ENCODE measurements around the gene OR1F1. TPM values are rescaled to one million over a fixed set of nuclear protein-coding genes. Genes with fewer than 3 reads are reported as not detected.
A peak's percentile ranks its signal among the peaks of the same experiment; 100 is the strongest.

Gene OR1F1
- total RNA-seq, 1 experiment from 2014 or later = not detected

DNA sequence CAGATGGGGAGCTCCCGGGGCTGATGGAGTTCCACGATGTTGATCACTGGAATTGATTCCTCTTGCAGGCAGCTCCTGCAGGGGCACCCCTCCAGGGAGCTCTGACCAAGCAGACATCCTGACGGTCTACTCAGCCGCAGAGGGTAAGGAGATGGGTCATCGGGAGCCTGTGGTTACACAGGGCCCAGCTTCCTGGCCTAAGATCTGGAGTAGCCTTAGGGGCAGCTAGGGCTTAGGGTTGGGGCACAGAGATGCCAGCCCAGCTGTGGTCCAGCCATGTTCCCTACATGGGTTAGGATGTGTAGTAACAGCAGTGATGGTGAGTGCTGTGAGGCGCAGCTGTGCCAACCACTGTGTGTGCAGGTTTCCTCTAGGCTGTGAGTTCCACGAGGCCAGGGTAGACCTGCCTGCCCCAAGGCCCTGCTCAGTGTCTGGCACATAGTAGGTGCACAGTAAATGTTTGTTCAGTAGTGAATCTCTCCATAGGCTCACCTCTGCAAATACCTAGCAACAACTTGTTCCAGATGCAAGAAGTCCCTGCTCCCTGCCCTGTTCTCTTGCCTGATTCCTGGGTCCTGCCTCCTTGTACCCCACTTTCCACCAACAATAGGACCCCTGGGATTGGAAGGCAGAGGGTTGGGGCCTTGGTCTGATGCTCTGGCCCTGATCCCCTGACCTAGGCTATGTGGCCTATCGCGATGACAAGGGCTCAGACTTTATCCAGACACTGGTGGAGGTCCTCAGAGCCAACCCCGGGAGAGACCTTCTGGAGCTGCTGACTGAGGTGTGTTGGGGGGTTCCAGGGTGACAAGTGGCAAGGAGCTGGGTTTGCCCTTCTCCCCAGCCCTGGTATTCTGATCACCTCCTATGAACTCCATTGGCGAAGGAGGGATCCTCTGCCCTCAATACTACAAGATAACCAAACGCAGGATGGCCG is 39.5 kb upstream of the OR1F1 start:
- Mint-ChIP-seq H3K9me3 (peaks cover 3 to 8% of the 10 kb centered on the region in 2 experiments; a peak in 2 of 5 replicates), H3K27ac (no peak overlapping the region; a peak in 1 of 7 replicates), H3K4me1 (peaks cover 7 to 12% of the 10 kb centered on the region in 2 experiments), H3K36me3 (ENCODE audit: insufficient read depth in 1 of 3, low read depth in 3 of 3) (no peaks in the 10 kb centered on the region), H3K4me3 (peak overlapping the region; percentile 85 to 90), H3K27me3 (ENCODE audit: low read depth) (peaks cover 39% of the 10 kb centered on the region)
- TF ChIP-seq, protein P1, sequence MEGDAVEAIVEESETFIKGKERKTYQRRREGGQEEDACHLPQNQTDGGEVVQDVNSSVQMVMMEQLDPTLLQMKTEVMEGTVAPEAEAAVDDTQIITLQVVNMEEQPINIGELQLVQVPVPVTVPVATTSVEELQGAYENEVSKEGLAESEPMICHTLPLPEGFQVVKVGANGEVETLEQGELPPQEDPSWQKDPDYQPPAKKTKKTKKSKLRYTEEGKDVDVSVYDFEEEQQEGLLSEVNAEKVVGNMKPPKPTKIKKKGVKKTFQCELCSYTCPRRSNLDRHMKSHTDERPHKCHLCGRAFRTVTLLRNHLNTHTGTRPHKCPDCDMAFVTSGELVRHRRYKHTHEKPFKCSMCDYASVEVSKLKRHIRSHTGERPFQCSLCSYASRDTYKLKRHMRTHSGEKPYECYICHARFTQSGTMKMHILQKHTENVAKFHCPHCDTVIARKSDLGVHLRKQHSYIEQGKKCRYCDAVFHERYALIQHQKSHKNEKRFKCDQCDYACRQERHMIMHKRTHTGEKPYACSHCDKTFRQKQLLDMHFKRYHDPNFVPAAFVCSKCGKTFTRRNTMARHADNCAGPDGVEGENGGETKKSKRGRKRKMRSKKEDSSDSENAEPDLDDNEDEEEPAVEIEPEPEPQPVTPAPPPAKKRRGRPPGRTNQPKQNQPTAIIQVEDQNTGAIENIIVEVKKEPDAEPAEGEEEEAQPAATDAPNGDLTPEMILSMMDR (conservative IDR thresholded peaks at IDR 0.05) = no peak
- Histone ChIP-seq H3K14ac (ENCODE audit: insufficient read depth, low read length) (no peak overlapping the region), H3K79me2 (ENCODE audit: insufficient read depth, low read length) (no peaks in the 10 kb centered on the region), H3K27ac (ENCODE audit: insufficient read length, low read depth, low read length) (no peak overlapping the region), H3K23me2 (ENCODE audit: insufficient read length, low read depth, low read length, poor library complexity, severe bottlenecking) (peaks cover 13% of the 10 kb centered on the region), H2AFZ (ENCODE audit: low read length) (no peak overlapping the region), H3K18ac (ENCODE audit: insufficient read length, low read depth, low read length) (no peak overlapping the region), H3K9ac (ENCODE audit: extremely low read depth, insufficient read length, low read length) (no peak overlapping the region), H2BK120ac (ENCODE audit: low read depth, low read length, poor library complexity, severe bottlenecking) (no peak overlapping the region), H3K79me1 (ENCODE audit: insufficient read depth, low read depth, low read length, poor library complexity, severe bottlenecking) (no peaks in the 10 kb centered on the region), H3T11ph (ENCODE audit: low read length) (no peak overlapping the region), H3K56ac (ENCODE audit: insufficient read length, low read depth, low read length) (no peak overlapping the region), H3K27me3 (ENCODE audit: insufficient read depth, low read length) (no peaks in the 10 kb centered on the region), H2BK20ac (ENCODE audit: low read depth, low read length, poor library complexity, severe bottlenecking) (no peak overlapping the region), H3K4me1 (ENCODE audit: insufficient read depth, low read length) (no peaks in the 10 kb centered on the region), H2BK12ac (ENCODE audit: insufficient read length, low read depth, low read length) (no peak overlapping the region), H2AK5ac (ENCODE audit: insufficient read length, low read length) (no peak overlapping the region), H3K23ac (ENCODE audit: insufficient read length, low read depth, low read length) (no peak overlapping the region), H4K20me1 (ENCODE audit: control insufficient read depth, insufficient read depth, insufficient read length) (no peaks in the 10 kb centered on the region), H4K5ac (ENCODE audit: insufficient read length, low read depth, low read length) (no peak overlapping the region), H3K4ac (ENCODE audit: low read depth, low read length) (no peak overlapping the region), H4K91ac (ENCODE audit: insufficient read length, low read depth, low read length) (no peak overlapping the region), H2BK15ac (ENCODE audit: low read depth, low read length) (no peak overlapping the region), H4K8ac (replicated peaks; ENCODE audit: insufficient read length, low read depth, low read length) (no peak overlapping the region), H3K9me3 (ENCODE audit: control insufficient read depth, low read depth, low read length) (no peaks in the 10 kb centered on the region), H3K4me2 (ENCODE audit: insufficient read depth, insufficient read length, low read length) (no peak overlapping the region), H2BK5ac (ENCODE audit: insufficient read length, low read length) (no peak overlapping the region)
- no peak for DNase-seq
- no CpG with 5 or more reads among the region's 13 CpGs for WGBS (ENCODE audit: extremely low coverage, insufficient read length, low lambda C conversion rate)
